GM12891 (cell line): ENCODE measurements around the gene LRRC27.
A peak's percentile ranks its signal among the peaks of the same experiment; 100 is the strongest.

Experiments
- DNase-seq: peaks from one replicate; pipeline ENCODE4 v3.0.0; 2011; ENCODE audit warnings: low spot score; ENCODE audit not compliant: insufficient read length
- FAIRE-seq: peaks from 2 replicates; lab custom pipeline; 2011; peaks lifted over from hg19 to GRCh38; lab: Jason Lieb, UNC
- PAX5 ChIP-seq: IDR thresholded peaks from 2 replicates; pipeline ENCODE4 v1.6.1; 2011; ENCODE audit warnings: low read length, moderate library complexity, mild to moderate bottlenecking; ENCODE audit not compliant: insufficient read depth, severe bottlenecking
- POLR2A ChIP-seq: IDR thresholded peaks from 2 replicates; pipeline ENCODE4 v1.6.1; 2011; ENCODE audit warnings: low read depth, low read length, control low read depth
- POLR2AphosphoS5 ChIP-seq: IDR thresholded peaks from 2 replicates; pipeline ENCODE4 v1.6.1; 2011; ENCODE audit warnings: low read depth, low read length, control low read depth
- POU2F2 ChIP-seq: IDR thresholded peaks from 2 replicates; pipeline ENCODE4 v1.6.1; 2011; ENCODE audit warnings: low read depth, mild to moderate bottlenecking, control low read depth, low read length, moderate library complexity
- SPI1 ChIP-seq: IDR thresholded peaks from 2 replicates; pipeline ENCODE4 v1.6.1; 2011; ENCODE audit warnings: low read depth, low read length, control low read depth
- TAF1 ChIP-seq: IDR thresholded peaks from 2 replicates; pipeline ENCODE4 v1.6.1; 2011; ENCODE audit warnings: low read depth, low read length, control low read depth

The LRRC27 gene

GRCh38 chr10:132394936-132395703 is 63.1 kb downstream of the LRRC27 start:
- DNase-seq: no peak
- FAIRE-seq: no peak
- TF ChIP-seq POU2F2: no peak
- TF ChIP-seq TAF1: no peak
- no peak for TF ChIP-seq SPI1
- no peak for TF ChIP-seq PAX5
- TF ChIP-seq POLR2A: no peak
- no peak for TF ChIP-seq POLR2AphosphoS5

DNA sequence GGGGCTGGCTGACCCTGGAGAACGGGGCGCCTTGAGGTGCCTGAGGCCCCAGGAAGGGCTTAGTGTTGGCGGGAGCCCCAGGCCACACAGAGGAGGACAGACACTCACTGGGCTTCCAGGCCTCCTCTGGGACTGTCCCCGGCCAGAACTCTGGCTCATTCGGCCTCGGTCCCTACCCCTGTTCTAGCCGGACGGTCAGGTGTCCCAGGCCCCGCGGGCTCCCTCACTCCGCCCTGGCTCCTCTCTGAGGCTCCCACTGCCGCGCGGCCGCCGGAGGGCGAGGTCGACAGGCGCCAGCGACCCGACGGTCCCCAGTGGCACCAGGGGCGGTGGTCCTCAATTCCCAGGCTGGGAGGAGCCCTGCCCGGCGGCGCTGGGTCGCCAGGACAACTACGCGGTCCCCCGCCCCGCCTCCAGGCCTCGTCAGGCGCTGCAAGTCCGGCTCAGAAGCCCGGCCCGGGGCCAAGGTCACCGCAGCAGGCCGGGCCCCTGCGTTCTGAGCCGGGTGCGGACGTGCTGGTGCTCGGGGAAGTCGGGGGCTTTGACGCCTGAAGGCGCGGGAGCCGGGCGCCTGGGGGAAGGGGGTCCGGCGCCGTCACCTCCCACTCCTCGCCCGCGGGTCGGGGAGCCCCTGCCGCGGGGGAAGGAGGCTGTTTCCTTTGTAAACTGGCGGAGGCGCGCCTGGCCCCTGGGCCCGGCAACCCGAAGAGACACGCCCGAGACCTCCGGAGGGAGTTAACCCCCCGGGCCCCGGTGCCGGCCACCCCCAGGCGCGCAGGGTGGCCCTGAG is 63.9 kb downstream of the LRRC27 start:
- no peak for DNase-seq
- no peak for TF ChIP-seq TAF1
- no peak for TF ChIP-seq SPI1
- TF ChIP-seq PAX5: no peak
- FAIRE-seq: no peak

GRCh38 chr10:132396494-132397035 is 64.6 kb downstream of the LRRC27 start:
- DNase-seq (peak; percentile 80), FAIRE-seq (no peak)
- TF ChIP-seq POLR2AphosphoS5: no peak
- no peak for TF ChIP-seq POLR2A

DNA sequence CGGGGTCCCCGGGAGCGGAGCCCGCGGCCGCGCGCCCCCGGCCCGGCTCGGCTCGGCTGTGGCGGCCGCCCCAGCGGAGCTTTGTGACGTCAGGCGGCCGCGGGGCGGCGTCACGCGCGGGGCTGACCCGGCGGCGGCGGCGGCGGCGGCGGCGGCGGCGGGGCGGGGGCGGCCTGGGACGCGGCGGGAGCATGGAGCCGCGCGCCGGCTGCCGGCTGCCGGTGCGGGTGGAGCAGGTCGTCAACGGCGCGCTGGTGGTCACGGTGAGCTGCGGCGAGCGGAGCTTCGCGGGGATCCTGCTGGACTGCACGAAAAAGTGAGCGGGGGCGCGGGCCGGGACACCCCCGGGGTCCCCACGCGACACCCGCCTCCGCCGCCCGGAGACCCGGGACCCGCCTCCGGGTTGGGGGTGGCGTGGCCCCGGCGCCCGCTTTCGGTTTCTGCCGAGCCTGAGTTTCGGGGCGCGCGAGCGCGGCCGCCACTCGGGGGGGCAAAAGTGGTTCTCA is 65.1 kb downstream of the LRRC27 start, which contains the start of gene PWWP2B:
Gene PWWP2B, plus strand, starts transcription at position 165 of the 506 bp plus-strand sequence. Its CDS starts 27 bp downstream, at position 192.
- DNase-seq (peak; percentile 75), FAIRE-seq (no peak)
- TF ChIP-seq POLR2AphosphoS5 (no peak), SPI1 (no peak), TAF1 (no peak), POLR2A (no peak), PAX5 (no peak), POU2F2 (no peak)

GRCh38 chr10:132397671-132398565 is 65.9 kb downstream of the LRRC27 start:
- TF ChIP-seq SPI1: no peak
- no peak for TF ChIP-seq POU2F2
- no peak for TF ChIP-seq POLR2AphosphoS5
- no peak for TF ChIP-seq TAF1
- TF ChIP-seq POLR2A: no peak
- TF ChIP-seq PAX5: no peak
- DNase-seq (no peak), FAIRE-seq (peak; percentile 72)

DNA sequence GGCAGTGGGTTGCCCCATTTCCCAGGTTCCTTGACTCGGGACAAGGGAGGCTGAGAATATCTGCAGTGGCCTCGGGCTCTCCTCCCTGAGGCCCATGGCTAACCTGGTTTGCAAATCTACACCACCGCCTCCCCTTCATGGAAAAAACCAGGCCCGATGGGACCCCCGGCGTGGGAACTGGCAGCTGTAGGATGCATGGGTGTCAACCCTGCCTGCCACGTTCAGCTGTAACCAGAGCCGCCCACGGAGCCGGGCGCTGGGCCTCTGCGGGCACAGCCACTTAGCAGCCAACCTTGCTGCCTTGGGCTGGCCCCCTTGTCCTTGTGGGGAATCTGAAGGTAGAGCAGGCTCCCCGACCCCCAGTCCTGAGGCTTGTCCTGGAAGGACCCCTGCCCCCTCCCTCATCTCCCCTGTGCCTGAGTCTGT is 66.6 kb downstream of the LRRC27 start:
- FAIRE-seq: no peak
- no peak for DNase-seq
- TF ChIP-seq POLR2A: no peak
- no peak for TF ChIP-seq PAX5

GRCh38 chr10:132399117-132400035 is 67.4 kb downstream of the LRRC27 start:
- TF ChIP-seq SPI1 (no peak), POLR2A (no peak), TAF1 (no peak)
- no peak for FAIRE-seq
- DNase-seq: no peak

DNA sequence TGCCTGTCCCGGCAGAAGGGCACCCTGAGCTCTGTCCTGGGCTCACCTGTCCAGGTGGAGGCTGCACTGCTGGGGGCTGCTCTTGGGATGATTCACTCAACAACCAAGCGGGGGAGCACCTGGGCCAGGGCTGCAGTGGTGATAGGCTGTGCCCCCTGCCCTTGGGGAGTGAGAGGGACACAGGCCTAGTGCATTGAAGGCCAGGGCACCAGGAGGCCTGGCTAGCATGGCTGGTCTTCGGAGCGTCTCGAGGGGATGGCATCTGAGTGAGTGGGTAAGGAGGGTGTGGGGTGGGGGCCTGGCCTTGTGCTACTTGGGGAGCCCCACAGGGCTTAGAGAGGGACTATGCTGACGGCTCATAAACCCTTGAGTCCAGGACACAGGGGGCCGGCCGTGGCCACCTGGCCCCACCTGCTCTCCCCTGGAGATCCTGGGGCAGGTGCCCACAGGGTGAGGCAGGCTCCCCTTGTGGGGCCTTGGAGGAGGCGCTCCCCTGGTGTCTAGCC is 68.1 kb downstream of the LRRC27 start:
- TF ChIP-seq TAF1 (no peak), POU2F2 (no peak), POLR2AphosphoS5 (no peak), POLR2A (no peak), PAX5 (no peak), SPI1 (no peak)
- FAIRE-seq: no peak

More for the DNA sequence above, 68.1 kb downstream of the LRRC27 start:
- DNase-seq: no peak
